GM19397 (cell line): Measurements from ENCODE around the gene DNAJC6.

ENCODE experiments used
- ATAC-seq: cut with Tn5 transposase; IDR thresholded peaks from one replicate; pipeline ENCODE4 v1.9.1; 2021; ENCODE audit warnings: mild to moderate bottlenecking, moderate library complexity; ENCODE audit not compliant: unreplicated experiment

The DNAJC6 gene

DNA sequence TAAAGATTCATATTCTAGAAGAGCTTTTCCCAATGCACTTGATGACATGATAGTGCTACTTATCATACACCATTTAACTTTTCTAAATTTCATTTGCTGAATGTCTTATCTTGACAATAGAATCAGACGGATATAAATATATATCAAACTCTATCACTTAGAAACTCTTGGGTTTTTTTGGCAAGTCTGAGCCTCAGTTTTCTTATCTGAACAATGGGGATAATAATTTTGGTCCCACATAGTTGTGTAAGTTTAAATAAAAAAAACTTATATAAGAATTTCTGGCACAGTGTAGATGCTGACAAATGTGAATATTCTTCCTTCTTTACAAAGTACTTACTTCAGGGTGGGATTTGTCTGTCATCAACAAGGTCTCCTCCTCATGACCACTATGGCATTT lies 89.7 kb downstream of the DNAJC6 start:
- no peak for ATAC-seq

DNA sequence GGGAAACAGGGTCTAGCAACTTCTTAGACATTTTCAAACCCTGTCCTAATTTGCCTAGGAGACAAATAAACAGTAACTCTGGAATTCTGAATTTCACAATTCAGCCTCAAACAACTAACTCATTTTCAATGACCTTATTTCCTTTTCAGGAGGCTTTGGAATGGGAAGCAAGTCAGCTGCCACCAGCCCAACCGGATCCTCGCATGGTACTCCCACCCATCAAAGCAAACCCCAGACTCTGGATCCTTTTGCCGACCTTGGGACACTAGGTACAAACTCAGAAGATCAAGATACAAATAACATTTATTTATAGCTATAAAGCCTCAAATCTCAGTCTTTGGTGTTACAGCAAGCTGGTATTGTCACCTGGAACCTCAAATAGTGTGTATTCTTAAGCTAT lies 92.3 kb downstream of the DNAJC6 start:
- ATAC-seq, result no peak

DNA sequence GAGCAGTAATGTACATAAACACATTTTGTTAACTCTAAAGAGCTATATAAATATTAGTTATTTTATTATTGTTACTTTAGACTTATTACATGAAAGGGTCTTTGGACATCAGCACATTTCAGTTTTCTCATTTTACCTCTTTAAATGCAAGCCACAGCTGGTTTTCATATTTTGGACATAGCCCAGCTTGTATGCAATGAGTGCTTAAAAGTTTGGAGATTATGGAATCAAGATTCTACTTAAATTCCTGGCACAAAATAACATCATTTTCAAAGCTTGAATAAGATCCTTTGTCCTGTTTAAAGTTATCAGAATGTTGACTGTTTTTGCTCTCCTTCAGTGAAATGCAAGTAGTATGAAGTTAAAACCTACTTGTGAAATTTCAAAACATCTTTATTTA lies 95.6 kb downstream of the DNAJC6 start:
- no peak for ATAC-seq

DNA sequence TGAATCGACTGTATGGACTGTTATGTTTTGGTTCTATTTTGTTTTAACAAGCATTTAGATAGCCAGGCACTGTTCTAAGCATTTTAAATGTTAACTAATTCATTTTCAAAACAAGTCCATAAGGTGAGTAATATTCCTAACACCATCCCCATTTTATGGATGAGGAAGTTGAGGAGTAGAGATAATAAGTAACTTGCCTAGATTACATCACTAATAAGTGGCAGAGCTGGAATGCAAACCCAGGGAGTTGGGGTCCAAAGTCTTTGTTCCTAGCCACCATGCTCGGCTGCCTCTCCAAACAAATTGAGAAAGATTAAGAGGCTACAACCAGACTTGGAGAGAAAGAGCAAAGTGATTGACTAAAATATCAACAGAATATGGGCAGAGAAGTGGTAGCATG lies 98.5 kb downstream of the DNAJC6 start:
- ATAC-seq, result no peak

DNA sequence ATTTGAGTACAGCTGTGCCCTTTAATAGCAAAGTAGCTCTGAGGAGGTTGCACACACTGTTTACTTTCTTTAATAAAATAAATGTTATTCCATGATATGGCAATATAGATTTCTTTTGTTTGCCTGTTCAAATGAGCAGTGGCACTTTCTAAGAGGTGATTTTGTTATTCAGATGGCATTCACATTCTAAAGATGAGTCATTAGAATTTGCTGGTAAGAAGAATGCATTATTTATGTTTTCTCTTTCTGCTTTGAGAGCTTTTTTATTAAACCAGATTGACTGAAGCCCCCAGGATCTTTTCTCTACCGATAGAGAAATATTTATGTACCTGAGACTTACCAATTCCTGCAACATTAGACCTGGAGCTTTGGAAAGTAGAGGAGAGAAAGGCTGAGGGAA lies 100.0 kb downstream of the DNAJC6 start:
- no peak for ATAC-seq

DNA sequence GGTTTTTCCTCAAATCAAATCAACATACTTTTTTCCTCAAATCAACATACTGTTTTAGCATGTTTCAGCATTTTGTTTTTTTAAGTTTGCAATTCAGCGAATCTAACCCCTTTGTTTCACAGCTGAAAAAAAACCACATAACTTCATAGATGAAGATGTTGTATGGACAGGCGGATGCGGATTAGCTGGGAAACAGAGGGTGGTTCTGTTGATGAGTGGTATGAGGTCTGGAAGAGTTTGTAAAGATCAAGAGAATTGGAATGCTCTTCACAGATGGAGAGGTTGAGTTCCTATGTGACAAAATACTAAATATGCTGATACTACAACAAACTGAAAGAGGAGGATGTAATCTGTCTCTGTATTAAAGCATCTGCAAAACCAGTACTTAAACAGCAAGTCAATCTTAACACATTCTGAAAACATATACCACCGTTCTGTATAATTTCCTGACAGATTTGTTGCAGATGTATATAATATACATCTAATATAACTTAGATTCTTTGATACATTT lies 100.5 kb downstream of the DNAJC6 start:
- ATAC-seq, result no peak

DNA sequence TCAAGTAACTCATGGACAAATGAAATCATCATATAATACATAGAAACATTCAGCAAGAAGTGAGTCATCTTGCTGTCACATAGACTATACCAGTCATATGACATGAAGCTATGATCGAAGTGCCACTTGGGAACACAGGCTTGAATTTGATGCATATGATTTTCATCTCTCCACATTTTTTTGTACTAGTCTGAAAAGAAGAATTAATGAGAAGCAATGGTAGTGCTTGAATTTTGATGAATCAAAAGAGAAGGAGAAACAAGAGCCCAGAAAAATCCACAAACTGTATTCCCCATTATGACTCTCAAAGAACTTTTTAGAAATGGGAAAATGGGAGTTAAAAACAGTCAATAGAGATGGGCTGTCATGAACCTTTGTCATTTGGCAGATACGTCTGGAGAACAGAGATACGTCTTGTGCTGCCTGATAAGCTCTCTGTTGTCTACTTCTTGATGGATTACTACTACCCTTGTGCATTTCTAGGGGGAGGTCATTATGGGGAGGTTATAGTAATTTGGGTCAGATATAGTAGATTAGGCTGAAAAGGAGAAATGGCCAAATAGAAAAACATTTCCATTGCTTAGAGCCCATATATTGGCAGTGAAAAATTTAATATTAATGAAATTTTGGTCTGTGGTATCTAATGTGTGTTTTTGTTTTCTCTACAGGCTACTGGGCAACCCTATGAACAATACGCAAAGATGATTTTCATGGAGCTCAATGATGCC lies 103.1 kb downstream of the DNAJC6 start:
- no peak for ATAC-seq

DNA sequence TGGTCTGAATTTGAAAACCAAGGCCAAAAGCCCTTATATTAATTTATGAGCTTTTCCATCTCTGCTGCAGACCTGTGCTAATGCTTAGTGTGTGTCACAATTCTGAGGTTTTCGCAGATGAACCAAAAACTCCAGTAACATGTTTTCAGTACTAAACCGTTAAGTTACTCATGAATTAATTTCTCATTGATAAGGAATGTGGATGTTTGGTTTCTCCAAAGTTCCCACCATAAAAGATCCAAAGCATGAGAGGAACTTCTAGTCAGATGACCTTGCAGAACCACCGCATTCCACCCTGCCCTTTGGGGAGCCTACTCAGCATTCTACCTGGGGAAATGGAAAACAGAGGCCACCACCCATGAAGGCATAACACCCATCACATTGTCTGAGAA lies 103.6 kb downstream of the DNAJC6 start:
- ATAC-seq, result no peak

DNA sequence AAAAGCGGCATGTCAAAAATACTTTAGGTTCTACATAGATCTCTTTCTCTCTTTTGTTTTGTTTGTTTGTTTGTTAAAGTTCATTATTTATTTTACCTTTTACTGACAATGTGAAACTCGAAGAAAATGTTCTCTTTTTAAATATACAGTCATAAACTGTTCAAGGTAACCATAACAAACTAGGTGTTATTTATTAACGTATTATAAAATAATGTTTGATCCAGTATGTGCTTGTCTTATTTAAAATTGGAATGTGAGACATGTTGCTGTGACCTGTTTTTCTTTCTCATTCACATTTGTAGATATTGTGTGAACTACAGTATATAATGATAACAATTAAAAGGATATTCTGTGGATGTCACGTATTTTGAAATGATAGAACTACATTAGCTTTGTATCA lies 105.2 kb downstream of the DNAJC6 start:
- no peak for ATAC-seq

DNA sequence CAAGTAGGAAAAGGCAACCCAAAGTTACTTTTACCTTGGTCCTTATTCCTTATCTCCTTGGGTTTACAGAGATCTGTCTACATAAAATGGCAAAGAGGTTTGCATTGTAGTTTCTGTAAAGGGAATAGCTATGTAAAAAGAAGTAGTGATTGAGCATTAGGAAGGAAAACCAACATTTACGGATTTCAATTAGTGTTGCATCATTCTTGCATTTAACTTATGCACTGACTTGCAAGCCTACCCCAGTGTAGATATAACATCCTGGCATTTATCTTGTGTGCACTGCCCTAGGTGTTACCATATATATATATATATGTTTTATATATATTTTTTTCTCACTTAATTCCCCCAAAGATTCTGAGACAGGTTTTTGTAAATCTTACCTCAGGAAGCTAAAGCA lies 107.4 kb downstream of the DNAJC6 start:
- ATAC-seq, result no peak

DNA sequence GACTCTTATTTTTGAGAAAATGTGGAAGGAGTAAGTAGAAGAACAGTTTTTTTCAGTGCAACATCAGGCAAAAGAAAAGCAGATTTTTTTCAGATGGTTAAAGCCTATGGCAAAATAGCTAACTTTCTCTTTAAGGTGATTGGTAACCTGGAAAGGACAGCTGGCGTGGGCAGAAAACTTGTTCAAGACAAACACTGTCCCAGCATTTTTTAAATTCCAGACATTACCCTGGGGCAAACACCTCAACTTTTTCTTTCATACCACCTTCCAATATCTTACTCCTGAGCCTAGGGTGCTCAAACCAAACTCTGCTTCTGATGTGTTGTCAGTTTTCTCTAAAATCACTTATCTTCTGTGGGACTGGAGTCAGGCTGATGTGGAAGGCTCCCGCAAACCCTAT lies 108.4 kb downstream of the DNAJC6 start:
- ATAC-seq, result no peak

DNA sequence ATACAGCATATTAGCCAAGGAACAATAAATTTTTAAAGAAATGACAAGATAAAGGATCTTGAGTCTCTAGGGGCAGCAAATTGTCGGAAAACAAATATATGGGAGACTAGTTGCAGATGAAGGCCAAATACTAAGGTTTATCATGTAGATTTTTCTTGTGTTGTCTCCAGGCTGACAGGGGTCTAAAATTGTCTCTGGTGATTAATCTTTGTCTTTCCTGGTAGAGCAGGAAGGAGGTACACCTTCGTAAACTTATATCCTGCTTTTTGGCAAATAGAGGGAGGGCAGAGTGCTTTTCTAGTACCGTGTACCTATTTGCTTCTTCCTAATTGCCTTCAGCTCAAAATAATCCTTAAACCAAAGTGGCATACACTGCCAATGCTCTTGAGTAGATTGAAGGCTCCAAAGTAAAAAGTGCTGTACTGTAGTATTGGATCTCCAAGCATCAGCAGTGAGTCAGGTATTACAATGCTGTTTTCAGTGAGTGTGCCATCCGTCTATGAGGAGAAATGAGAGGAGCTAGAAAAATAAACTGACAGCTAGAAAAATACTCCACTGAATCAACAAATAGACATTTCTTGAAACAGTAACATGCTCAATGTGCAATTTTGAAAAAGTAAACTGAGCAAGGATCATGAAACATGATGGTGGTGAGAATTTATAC lies 109.3 kb downstream of the DNAJC6 start:
- no peak for ATAC-seq

DNA sequence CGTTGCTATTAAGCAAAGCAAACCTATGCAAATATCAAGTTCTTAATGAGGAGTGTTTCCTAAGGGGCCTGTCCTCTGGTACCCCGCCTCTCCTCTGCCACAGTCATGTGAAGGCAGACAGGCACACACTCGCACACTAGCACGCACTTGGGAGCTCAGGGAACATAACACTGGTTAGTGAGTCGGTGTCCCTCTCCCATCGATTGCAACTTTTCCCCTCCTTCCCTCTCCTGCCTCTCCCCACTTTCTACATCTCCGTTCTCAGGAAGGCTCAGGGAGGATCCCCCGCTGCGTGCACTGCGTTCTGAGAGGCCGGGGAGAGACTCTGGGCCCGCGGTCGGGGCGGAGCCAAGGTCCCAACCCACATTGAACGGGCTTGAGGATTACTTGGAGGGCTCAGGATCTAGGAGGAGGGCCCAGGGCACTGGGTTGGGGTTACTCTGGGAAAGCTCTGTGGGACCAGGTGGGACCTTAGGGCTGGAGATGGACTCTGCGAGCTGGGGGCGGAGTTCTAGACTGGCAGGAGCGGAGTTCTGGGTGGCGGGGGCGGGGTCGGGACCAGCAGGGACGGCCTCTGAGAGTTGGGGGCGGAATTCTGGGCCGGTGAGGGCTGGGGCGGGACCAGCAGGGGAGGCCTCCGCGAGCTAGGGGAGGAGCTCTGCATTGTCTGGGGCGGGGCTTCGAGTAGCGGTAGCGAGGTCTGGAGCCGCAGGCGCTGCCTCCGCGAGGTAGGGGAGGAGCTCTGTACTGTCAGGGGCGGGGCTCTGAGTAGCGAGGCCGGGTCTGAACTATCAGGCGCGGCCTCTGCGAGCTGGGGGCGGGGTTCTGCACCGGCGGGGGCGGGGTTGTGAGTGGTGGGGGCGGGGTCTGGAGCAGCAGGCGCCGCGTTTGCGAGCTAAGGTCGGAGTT lies 110.6 kb downstream of the DNAJC6 start:
- ATAC-seq, result peak; percentile 93

DNA sequence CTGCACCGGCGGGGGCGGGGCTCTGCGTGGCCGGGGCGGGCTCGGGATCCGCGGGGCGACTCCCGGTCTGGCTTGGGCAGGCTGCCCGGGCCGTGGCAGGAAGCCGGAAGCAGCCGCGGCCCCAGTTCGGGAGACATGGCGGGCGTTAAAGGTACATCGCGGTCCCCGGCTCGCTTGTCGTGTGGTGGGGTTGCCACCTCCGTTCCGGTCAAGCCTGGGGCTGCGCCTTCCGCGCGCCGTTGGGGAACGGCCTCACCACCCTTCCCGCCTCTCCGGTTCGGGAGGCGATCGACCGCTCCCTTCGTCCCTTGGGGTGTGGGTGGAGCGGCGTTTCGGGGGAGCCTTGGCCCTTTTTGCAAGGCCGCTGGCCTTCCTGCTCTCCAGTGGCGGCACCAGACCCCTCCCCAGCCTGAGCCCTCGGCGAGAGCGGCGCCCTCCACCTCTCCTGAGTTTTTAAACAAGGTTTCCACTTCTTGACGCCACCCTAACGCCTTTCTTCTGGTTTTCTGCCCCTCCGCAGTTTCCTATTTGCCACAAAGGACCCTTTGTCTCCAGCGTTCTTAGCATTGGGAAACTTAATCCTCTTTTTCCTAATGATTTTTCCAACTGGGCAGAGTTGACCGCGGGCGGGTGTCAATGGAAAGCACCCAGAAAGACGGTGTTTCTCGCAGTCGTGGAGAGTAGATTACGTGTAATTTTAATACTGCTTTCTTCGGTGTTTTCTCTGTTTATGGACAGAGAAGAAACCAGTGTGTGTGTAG lies 111.4 kb downstream of the DNAJC6 start, which contains the start of the genes LEPR and LEPROT:
Gene LEPR, plus strand, starts transcription at position 79 of the 761 bp plus-strand sequence. CDS start 144,898 bp downstream, outside the sequence.
Gene LEPROT, plus strand, starts transcription at position 79 of the 761 bp plus-strand sequence. Its CDS starts 57 bp downstream, at position 136.
- ATAC-seq, result peak; percentile 63

DNA sequence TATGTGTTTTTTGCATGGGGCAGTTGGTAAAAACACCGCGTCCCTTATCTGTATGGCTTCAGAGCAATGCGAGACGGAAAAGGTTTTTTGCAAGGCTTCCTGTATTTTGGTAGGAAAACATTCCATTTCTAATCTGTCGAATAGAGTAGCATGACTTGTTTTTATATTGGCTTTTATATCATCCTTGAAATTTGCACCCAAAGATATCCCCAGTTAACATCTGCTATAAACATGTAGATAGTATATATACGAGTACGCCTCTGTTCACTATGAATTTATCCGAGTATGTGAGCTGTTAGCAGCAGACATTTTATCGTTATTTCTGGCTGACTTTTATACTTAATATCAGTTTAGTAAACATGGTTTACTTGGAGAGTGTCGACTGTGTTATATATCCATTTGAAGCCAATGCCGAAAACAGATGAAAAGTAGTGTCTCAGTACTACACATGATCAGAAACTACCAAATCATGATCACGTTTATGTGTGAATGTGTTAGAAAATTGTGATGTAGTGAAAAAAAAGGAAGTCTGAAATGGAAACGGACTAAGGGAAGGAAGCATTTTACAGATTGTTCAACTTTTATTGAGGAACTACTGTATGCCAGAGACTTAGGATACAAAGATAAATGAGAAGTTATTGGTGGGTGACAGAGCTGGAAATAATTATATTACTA lies 112.1 kb downstream of the DNAJC6 start:
- ATAC-seq, result no peak

DNA sequence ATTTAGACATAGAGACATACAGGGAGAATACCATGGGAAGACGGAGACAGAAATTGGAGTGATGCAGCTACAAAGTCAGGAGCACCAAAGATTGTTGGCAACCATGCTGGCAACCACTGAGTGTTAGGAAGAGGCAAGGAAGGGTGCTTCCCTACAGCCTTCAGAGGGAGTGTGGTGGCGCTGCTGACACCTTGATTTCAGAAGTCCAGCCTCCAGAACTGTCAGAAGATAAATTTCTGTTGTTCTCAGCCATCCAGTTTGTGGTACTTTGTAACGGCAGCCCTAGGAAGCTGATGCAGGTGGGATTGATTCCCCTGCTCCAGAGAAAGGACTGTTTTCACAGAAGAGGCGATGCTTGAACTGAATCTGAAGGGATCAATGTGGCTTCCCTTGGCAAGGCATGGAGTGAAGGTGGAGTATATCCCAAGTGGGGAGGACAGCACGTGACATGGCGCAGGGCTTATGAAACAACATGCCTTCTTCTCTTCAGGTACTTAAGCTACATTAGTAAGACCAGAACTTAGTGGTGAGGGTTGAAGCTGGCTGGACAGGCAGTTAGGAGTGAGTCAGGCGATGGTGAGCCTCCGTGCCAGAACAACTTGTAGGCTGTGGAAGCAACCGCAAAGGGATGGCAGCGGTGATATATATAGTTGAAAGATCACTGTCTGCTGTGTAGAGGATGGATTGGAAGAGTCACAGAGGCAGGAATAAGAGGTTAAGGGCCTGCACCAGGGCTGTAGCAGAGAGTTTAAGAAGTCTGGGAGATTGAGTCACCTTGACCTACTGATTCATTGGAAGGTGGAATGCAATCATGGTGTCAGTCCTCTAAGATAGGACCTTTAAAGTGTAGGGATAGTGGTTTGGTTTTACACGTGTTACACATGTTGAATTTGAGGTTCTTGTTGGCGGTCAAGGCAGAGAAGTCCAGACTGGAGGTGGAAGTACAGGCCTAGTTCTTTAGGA lies 113.2 kb downstream of the DNAJC6 start:
- ATAC-seq, result no peak

DNA sequence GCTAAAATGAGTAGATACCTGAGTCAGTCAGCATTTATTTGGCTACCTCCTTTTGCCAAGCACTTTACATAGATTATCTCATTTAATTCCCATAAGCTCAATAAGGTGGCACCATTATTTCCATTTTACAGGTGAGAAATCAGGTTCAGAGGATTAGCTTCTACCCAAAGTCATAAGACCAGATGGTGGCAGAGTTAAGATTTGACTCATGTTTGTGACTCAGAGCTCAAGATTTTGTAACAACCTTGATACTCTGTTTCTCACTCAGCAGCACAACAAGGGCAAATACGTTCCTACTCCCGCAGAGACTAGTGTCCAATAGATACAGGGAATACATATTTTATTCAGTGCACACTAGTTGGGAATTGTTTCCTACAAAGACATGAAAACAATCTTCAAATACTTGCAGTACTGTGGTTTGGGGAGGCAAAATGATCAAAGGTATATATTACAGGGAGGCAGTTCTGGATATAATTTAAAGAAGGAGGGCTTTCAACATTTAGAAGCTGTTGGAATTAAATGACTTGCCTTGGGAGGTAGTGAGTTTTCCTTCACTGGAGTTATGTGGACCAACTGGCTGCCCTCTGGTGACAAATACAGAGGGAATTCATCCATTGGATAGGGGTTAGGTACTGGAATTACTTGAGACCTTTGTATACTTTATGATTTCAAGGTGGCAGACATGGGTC lies 114.7 kb downstream of the DNAJC6 start:
- ATAC-seq, result no peak

DNA sequence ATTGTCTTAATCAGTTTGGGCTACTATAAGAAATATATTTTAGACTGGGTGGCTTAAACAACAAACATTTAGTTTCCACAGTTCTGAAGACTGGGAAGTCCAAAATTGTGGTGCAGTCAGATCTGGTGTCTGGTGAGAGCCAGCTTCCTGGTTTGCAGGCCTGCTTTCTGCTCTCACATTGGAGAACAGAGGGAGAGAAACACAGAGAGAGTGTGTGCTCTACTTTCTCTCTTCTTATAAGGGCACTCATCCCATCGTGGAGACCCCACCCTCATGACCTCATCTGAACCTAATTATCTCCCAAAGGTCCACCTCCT lies 115.2 kb downstream of the DNAJC6 start:
- ATAC-seq, result no peak
